DND-41 (cell line): ENCODE data around the gene MX1.

Source experiments
- ATAC-seq: fragments of 200-7000 bp; cut with Tn5 transposase; 3 replicates; pipeline ENCODE4 v1.9.1; 2021; ENCODE audit warnings: low read depth; ENCODE audit not compliant: insufficient read depth
- DNase-seq: peaks from one replicate; pipeline ENCODE4 v3.0.0-alpha.2; 2020
- H2AFZ ChIP-seq: 2 replicates; pipeline ENCODE4 v1.6.0; 2012; ENCODE audit warnings: low read depth, low read length
- H3K27ac ChIP-seq: 2 replicates; pipeline ENCODE4 v1.5.1; 2012; ENCODE audit warnings: low read length, inconsistent platforms
- H3K27me3 ChIP-seq: fragments of 200-600 bp; sonication (generic); 2 replicates; pipeline ENCODE4 v1.6.0; 2012; ENCODE audit warnings: low read length, mild to moderate bottlenecking, inconsistent platforms; ENCODE audit not compliant: insufficient read depth, poor library complexity
- H3K36me3 ChIP-seq: 2 replicates; pipeline ENCODE4 v1.5.1; 2012; ENCODE audit warnings: low read length, inconsistent platforms; ENCODE audit not compliant: insufficient read depth
- H3K4me1 ChIP-seq: 2 replicates; pipeline ENCODE4 v1.5.1; 2012; ENCODE audit warnings: mild to moderate bottlenecking, low read length; ENCODE audit not compliant: insufficient read depth
- H3K4me2 ChIP-seq: 2 replicates; pipeline ENCODE4 v1.6.0; 2012; ENCODE audit warnings: mild to moderate bottlenecking, moderate library complexity, low read length, inconsistent platforms; ENCODE audit not compliant: insufficient read depth
- H3K4me3 ChIP-seq, 2 experiments: fragments of 200-600 bp in 1 of 2; shearing (Covaris generic) in 1 of 2; 2 replicates each; pipeline ENCODE4 v1.5.1; 2012 to 2016; ENCODE audit warnings: inconsistent platforms in 2 of 2, low read length in 2 of 2, mild to moderate bottlenecking in 2 of 2, low read depth in 1 of 2, moderate library complexity in 1 of 2
- H3K79me2 ChIP-seq: 2 replicates; pipeline ENCODE4 v1.6.0; 2012; ENCODE audit warnings: low read length, inconsistent platforms; ENCODE audit not compliant: insufficient read depth
- H3K9ac ChIP-seq: 2 replicates; pipeline ENCODE4 v1.6.0; 2012; ENCODE audit warnings: low read depth, mild to moderate bottlenecking, inconsistent platforms, low read length, moderate library complexity
- H3K9me3 ChIP-seq: 2 replicates; pipeline ENCODE4 v1.5.1; 2012; ENCODE audit warnings: low read length, moderate library complexity, mild to moderate bottlenecking, inconsistent platforms; ENCODE audit not compliant: insufficient read depth, severe bottlenecking
- H4K20me1 ChIP-seq: 2 replicates; pipeline ENCODE4 v1.6.0; 2012; ENCODE audit warnings: low read length; ENCODE audit not compliant: insufficient read depth
- EZH2 ChIP-seq: IDR thresholded peaks from 3 replicates; pipeline ENCODE4 v1.6.1; 2012; ENCODE audit warnings: borderline replicate concordance, low read depth, mild to moderate bottlenecking, moderate library complexity, low read length, inconsistent platforms; ENCODE audit not compliant: severe bottlenecking
- TF ChIP-seq, protein P1 (sequence below): IDR thresholded peaks from 2 replicates; pipeline ENCODE4 v1.5.1; 2012; ENCODE audit warnings: borderline replicate concordance, low read length, moderate library complexity, mild to moderate bottlenecking; ENCODE audit not compliant: poor library complexity, severe bottlenecking; ENCODE audit errors: extremely low read depth

Gene MX1

DNA sequence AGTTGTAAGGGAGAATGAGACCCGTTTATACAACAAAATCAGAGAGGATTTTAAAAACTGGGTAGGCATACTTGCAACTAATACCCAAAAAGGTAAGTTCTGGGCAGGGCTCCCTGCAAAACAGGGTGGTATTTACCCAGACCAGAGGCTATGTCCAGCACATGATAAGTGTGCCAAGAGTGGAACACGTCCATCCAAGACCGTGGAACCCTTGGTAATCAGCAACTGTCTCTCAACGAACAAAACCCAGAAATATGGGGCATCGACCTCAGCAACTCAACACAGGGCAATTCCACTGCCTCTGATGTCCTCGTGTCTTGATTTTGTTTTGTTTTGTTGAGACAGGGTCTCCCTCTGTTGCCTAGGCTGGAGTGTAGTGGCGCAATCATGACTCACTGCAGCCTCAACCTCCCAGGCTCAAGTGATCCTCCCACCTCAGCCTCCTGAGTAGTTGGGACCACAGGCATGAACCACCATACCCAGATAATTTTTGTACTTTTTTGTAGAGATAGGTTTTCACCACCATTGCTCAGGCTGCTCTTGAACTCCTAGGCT is 26.7 kb upstream of the MX1 start:
- DNase-seq (no peak), ATAC-seq (no peak)
- H3K4me1 ChIP-seq: no peaks in the 10 kb centered on the region
- no peak for TF ChIP-seq EZH2
- TF ChIP-seq, protein P1, sequence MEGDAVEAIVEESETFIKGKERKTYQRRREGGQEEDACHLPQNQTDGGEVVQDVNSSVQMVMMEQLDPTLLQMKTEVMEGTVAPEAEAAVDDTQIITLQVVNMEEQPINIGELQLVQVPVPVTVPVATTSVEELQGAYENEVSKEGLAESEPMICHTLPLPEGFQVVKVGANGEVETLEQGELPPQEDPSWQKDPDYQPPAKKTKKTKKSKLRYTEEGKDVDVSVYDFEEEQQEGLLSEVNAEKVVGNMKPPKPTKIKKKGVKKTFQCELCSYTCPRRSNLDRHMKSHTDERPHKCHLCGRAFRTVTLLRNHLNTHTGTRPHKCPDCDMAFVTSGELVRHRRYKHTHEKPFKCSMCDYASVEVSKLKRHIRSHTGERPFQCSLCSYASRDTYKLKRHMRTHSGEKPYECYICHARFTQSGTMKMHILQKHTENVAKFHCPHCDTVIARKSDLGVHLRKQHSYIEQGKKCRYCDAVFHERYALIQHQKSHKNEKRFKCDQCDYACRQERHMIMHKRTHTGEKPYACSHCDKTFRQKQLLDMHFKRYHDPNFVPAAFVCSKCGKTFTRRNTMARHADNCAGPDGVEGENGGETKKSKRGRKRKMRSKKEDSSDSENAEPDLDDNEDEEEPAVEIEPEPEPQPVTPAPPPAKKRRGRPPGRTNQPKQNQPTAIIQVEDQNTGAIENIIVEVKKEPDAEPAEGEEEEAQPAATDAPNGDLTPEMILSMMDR: no peak
- H3K27ac ChIP-seq: no peak overlapping the region
- H3K4me3 ChIP-seq: no peak overlapping the region
- no peak overlapping the region for H3K4me2 ChIP-seq
- no peaks in the 10 kb centered on the region for H4K20me1 ChIP-seq
- no peak overlapping the region for H2AFZ ChIP-seq
- no peaks in the 10 kb centered on the region for H3K79me2 ChIP-seq
- no peaks in the 10 kb centered on the region for H3K9me3 ChIP-seq
- H3K9ac ChIP-seq: no peak overlapping the region
- H3K36me3 ChIP-seq: peaks cover 76% of the 10 kb centered on the region
- H3K27me3 ChIP-seq: no peaks in the 10 kb centered on the region

DNA sequence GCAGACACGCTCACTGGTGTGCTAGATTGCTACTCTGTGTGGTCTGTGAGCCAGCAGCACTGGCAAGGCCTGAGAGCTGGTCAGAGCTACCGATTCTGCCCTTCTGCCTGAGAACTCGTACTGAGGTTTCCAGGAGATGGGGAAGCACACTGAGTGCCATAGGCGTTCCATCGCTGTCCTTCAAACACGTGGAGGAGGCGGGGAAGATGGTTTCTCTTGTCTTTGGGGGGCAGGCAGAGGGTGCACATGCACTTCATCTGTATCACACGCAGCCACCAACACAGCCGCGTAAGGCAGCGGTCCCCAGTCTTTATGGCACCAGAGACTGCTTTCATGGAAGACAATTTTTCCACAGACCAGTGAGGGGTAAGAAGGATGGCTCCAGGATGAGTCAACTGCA is 23.8 kb upstream of the MX1 start:
- DNase-seq: no peak
- Histone ChIP-seq H3K79me2 (no peaks in the 10 kb centered on the region), H3K4me1 (no peaks in the 10 kb centered on the region), H4K20me1 (no peaks in the 10 kb centered on the region), H3K36me3 (peaks cover 78% of the 10 kb centered on the region), H3K27ac (no peak overlapping the region), H3K4me3 (no peak overlapping the region), H3K9me3 (no peaks in the 10 kb centered on the region), H3K9ac (no peak overlapping the region), H3K4me2 (no peak overlapping the region), H3K27me3 (no peaks in the 10 kb centered on the region), H2AFZ (no peak overlapping the region)
- TF ChIP-seq, protein P1: no peak
- ATAC-seq: no peak

GRCh38 chr21:41402796-41403195 is 23.2 kb upstream of the MX1 start:
- Histone ChIP-seq H2AFZ (no peak overlapping the region), H3K4me2 (no peak overlapping the region), H3K27ac (no peak overlapping the region), H3K9ac (no peak overlapping the region), H3K9me3 (no peaks in the 10 kb centered on the region), H3K27me3 (no peaks in the 10 kb centered on the region), H3K36me3 (peaks cover 78% of the 10 kb centered on the region), H3K4me1 (no peaks in the 10 kb centered on the region), H3K4me3 (no peak overlapping the region), H4K20me1 (no peaks in the 10 kb centered on the region), H3K79me2 (no peaks in the 10 kb centered on the region)
- TF ChIP-seq, protein P1: no peak
- TF ChIP-seq EZH2: no peak
- DNase-seq (no peak), ATAC-seq (no peak)

- no peak for DNase-seq
Observed at GRCh38 chr21:41403331-41403730, 22.7 kb upstream of the MX1 start.

More at GRCh38 chr21:41403331-41403730, 22.7 kb upstream of the MX1 start:
- no peaks in the 10 kb centered on the region for H3K4me1 ChIP-seq
- TF ChIP-seq, protein P1: no peak
- no peak for TF ChIP-seq EZH2
- H3K4me2 ChIP-seq: no peak overlapping the region
- ATAC-seq: no peak
- H3K9me3 ChIP-seq: no peaks in the 10 kb centered on the region
- H3K36me3 ChIP-seq: peaks cover 81% of the 10 kb centered on the region
- H3K27ac ChIP-seq: no peak overlapping the region
- H3K27me3 ChIP-seq: no peaks in the 10 kb centered on the region
- no peaks in the 10 kb centered on the region for H3K79me2 ChIP-seq
- no peak overlapping the region for H3K9ac ChIP-seq
- H2AFZ ChIP-seq: no peak overlapping the region
- H3K4me3 ChIP-seq: no peak overlapping the region
- H4K20me1 ChIP-seq: no peaks in the 10 kb centered on the region
